Right forelimb (tissue), 1 donor: Measurements from ENCODE around the gene HELZ2.

Experiments used
- DNase-seq: peaks from one replicate; pipeline ENCODE4 v3.0.0-alpha.2; 2018

Gene HELZ2

GRCh38 chr20:63548542-63548941 lies 25.5 kb downstream of the HELZ2 start:
- DNase-seq = no peak

DNA sequence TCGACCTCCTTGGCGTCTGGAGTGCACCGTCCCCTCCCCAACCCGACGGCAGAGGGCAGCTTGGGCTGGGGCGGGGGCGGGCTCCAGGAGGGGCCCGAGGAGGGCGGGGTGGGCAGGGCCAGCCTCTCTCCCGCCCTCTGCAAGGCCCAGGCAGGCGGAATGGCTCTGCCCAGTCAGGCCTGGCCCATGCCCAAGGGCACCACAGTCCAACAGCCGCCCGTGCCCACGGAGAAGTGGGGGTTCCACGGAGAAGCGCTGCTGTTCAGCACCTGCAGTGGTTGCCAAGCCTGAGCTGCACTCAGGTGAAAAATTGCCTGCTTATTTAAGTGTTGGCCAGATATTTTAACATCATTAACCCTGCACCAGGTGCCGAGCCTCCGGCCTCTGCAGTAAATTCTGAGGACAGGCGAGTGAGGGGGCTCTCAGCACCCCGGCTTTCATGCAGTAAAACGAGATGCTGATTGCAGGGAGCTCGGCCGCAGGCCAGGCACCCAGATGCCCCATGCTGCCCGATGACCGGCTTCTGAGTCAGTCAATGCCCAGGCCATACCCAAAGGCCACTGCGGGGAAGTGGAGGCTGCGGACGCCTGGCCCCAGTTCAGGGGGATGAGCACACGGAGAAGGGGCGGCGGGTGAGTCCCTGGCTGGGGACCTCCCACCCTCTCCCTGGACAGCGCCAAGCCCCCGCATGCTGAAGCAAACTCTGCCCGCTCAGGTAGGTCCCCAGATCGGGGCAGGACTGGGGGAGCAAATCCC lies 26.1 kb downstream of the HELZ2 start, which contains the start of gene SRMS:
Gene SRMS (minus strand): TSS at position 25 of the 756 bp plus-strand sequence. CDS start 286 bp downstream, outside the sequence.
- DNase-seq = no peak

GRCh38 chr20:63546956-63547724 lies 26.9 kb downstream of the HELZ2 start:
- no peak for DNase-seq

- no peak for DNase-seq
Measured at GRCh38 chr20:63546256-63546955, 27.6 kb downstream of the HELZ2 start.

- no peak for DNase-seq
Measured at GRCh38 chr20:63545814-63546213, 28.2 kb downstream of the HELZ2 start.

DNA sequence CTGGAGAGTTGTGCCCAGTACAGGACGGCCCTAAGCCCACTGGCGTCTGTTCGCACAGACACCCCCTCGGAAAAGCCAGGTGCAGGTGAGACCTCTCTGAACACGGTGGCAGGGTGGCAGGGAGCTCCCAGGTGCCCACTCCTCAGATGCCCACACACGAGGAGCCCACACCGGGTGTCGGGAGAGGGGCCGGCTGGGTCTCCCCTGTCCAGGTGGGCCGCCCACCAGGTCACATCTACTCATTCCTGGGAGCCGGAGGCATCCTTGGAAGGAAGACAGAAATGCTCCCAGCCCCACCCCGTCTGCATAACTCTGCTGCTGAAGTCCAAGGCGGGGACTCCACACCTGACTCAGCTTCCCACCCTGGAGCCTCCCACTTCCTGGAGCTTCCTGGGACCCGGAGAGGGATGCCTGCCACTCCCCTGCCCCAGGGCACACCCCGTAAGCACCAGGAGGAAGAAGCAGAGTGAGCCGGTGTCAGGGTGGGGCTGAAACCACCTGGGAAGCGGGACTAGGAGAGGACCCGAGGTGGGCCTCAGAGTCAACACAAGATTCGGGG lies 29.0 kb downstream of the HELZ2 start:
- no peak for DNase-seq

DNA sequence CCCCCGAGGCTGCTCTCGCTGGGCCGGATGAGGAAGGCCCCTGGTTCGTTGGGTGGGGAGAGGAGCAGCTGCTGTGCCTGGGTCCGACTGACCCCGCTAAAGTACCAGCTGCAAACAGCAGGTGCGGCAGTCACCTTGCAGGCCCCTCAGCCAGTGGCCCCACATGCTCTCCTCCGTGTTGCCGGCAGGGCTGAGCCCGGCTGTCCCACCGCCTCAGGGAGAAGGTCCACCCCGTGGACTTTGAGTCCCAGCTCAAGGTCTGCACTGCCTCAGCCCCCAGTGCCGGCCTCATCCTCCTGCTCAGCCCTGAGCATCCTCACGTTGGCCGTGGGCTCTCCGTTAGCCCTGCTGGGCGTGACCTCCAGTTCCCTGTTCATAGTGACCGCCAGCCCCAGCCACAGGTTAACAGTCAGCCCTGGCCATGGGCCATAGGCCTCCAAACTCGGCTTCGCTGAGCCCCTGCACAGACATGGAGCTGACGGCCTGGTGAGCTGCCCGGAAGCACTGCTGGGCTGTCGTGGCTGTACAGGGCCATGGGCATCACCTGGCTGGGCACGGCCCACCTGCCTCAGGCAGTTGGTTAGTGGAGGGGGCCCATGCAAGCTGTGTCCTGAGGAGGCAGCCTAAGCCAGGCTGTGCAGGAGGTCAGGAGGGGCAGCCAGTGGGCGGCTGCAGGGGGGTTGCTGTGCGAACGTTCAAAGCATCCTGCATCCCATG lies 29.6 kb downstream of the HELZ2 start:
- no peak for DNase-seq

GRCh38 chr20:63543733-63544132 lies 30.3 kb downstream of the HELZ2 start:
- no peak for DNase-seq

GRCh38 chr20:63543131-63543530 lies 30.9 kb downstream of the HELZ2 start:
- no peak for DNase-seq

- DNase-seq = no peak
Measured at GRCh38 chr20:63542696-63543095, 31.3 kb downstream of the HELZ2 start.

DNA sequence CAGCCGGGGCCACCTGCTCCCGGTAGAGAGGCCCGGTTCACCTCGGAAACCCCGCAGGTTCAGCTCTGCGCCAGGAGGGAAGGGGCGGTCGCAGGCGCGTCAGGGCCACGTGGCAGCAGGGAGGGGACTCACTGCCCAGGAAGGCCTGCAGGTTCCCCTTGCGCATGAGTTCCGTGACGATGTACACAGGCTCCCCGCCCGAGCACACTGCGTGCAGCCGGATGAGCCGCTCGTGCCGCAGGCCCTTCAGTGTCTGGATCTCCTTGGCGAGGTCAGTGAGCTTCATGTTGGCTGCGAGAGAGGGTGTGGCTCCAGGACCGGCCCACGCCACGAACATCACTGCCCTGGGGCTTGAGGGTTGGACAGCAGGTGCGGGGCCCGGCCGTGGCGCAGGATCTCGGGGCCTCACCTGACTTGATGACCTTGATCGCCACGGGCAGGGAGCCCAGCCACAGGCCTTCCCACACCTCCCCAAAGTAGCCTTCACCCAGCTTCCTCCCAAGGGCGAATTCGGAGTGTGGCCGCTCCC lies 31.9 kb downstream of the HELZ2 start:
- DNase-seq = no peak

- no peak for DNase-seq
Measured at GRCh38 chr20:63541371-63541770, 32.7 kb downstream of the HELZ2 start.

GRCh38 chr20:63540417-63541186 lies 33.4 kb downstream of the HELZ2 start:
- DNase-seq = no peak

- no peak for DNase-seq
Measured at GRCh38 chr20:63539441-63540370, 34.3 kb downstream of the HELZ2 start.

DNA sequence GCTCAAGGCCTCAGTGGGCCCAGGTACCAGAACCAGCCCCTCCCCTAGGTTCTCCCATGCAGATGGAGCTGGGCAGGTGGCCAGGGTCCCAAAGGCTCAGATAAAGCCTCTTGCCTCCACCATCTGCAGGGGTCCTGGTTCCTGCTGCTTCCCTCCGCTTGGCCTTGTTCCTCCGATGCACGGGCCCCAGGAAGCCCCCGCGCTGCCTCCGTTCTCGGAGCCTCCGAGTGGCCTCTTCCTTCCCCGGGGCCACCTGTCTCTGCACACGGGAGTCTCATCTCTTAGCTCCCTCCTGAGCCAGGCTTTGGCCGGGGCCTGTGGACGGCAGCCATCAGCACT lies 35.0 kb downstream of the HELZ2 start:
- DNase-seq = no peak

DNA sequence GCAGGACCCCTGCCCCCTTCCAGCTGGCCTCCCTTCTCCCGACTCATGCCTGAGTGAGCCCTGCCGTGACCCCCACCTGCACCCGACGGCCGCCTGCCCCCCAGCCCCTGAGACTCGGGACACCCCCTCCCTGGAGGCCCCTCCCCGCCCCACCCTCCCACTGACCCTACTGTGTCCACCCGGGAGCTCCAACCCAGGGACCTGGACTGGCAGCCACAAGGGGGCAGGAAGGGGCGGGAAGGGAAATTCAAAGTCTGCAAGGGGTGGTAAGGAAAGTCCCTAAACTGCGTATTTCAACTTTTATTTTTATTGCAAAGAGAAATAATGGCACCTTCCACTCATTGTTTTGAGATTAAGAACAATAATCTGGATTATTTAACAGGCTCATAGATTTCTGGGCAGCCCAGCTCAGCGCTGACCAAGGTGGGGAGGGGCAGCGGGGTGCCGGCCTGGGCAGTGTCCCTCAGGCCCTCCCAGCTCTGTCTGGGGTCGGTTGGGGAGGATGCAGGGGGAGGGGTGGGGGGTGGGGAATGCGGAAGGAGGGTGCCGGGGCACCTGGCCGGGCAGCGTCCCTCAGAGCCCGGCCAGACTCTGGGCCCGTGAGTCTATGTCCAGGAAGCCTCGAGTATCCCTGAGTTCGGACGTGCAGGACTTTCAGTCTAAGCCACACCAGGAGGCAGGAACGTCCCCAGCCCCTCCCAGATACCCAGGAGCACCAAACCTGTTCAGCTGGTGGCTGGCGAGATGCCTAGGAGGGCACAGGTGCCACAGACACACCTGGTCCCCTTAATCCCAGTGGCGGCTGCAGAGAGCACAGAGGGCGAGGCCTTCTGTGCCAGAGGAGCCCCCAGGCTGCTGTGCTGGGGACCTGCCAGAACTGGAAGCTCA lies 35.6 kb downstream of the HELZ2 start:
- no peak for DNase-seq

GRCh38 chr20:63537525-63538203 lies 36.4 kb downstream of the HELZ2 start:
- DNase-seq = peak; percentile 87

GRCh38 chr20:63536997-63537524 lies 37.0 kb downstream of the HELZ2 start, which contains the start of gene PTK6:
TSS of gene PTK6 (minus strand) at chr20:63537376. CDS start at chr20:63537314, 62 bp downstream.
- no peak for DNase-seq
